ENCODE data around the gene SUSD4. TPM values are rescaled to one million over a fixed set of nuclear protein-coding genes. Genes with fewer than 3 reads are reported as not detected.

Gene SUSD4
- total and polyA plus RNA-seq, 2 donors (not counting 3 experiments of a cell fraction or from before 2014, with no cell fraction given) = not detected

DNA sequence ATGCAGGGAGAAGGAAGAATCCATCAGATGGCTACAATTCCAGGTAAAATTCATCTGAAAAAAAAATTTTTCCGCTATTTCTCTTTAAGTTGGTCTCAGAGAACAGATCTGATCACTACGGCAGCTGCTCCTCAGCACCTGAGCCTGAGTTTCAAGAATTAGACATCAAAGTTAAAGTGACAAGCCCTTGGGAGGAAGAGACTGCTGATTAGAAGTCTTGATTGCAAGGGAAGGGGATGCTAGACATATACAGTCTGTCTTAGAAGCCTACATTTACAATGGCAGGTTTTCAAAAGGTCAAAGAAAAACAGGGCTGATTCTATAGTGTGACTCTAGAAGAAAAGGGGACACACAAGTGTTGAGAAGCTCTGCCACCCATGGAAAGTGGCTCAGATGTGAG, 48.3 kb downstream of the SUSD4 start:
- CTCF ChIA-PET = no interaction called here
- no peak overlapping the region for H3K27ac ChIP-seq (ENCODE audit: insufficient read depth, low read depth, low read length)
- no peak overlapping the region for H2AFZ ChIP-seq (ENCODE audit: low read depth, low read length)
- TF ChIP-seq JUN (IDR thresholded peaks at IDR 0.05; ENCODE audit: borderline replicate concordance, insufficient read depth, insufficient read length, low read depth) (no peak), FOS (IDR thresholded peaks at IDR 0.05; ENCODE audit: borderline replicate concordance, insufficient read depth, low read length) (no peak), EZH2 (IDR thresholded peaks at IDR 0.05; ENCODE audit: borderline replicate concordance, low read depth, low read length, severe bottlenecking) (no peak), POLR2A (IDR thresholded peaks at IDR 0.05; ENCODE audit: low read depth, low read length) (no peak), MYC (IDR thresholded peaks at IDR 0.05; ENCODE audit: low read depth, low read length) (no peak), GATA2 (IDR thresholded peaks at IDR 0.05; ENCODE audit: insufficient read depth, insufficient read length, low read depth, low read length) (no peak), POLR2AphosphoS5 (IDR thresholded peaks at IDR 0.05; ENCODE audit: insufficient read depth, low read depth, low read length) (no peak)
- TF ChIP-seq, protein P1, sequence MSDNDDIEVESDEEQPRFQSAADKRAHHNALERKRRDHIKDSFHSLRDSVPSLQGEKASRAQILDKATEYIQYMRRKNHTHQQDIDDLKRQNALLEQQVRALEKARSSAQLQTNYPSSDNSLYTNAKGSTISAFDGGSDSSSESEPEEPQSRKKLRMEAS (IDR thresholded peaks at IDR 0.05; ENCODE audit: insufficient read depth, insufficient read length) = no peak
- TF ChIP-seq, protein P2, sequence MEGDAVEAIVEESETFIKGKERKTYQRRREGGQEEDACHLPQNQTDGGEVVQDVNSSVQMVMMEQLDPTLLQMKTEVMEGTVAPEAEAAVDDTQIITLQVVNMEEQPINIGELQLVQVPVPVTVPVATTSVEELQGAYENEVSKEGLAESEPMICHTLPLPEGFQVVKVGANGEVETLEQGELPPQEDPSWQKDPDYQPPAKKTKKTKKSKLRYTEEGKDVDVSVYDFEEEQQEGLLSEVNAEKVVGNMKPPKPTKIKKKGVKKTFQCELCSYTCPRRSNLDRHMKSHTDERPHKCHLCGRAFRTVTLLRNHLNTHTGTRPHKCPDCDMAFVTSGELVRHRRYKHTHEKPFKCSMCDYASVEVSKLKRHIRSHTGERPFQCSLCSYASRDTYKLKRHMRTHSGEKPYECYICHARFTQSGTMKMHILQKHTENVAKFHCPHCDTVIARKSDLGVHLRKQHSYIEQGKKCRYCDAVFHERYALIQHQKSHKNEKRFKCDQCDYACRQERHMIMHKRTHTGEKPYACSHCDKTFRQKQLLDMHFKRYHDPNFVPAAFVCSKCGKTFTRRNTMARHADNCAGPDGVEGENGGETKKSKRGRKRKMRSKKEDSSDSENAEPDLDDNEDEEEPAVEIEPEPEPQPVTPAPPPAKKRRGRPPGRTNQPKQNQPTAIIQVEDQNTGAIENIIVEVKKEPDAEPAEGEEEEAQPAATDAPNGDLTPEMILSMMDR (IDR thresholded peaks at IDR 0.05; ENCODE audit: extremely low read depth in 1 of 2, insufficient read depth in 1 of 2, low read depth in 1 of 2, low read length in 2 of 2) = no peak
- no peak overlapping the region for H3K4me2 ChIP-seq (ENCODE audit: insufficient read depth, low read length)
- H3K4me1 ChIP-seq (ENCODE audit: control insufficient read depth, extremely low read depth, insufficient read depth, low read length) = no peaks in the 10 kb centered on the region
- no peaks in the 10 kb centered on the region for H3K79me2 ChIP-seq (ENCODE audit: control insufficient read depth, insufficient read depth, low read length)
- DNase-seq (ENCODE audit: low read depth, low spot score) = no peak
- no peaks in the 10 kb centered on the region for H3K9me1 ChIP-seq (replicated peaks; ENCODE audit: control insufficient read depth, extremely low read depth, insufficient read depth, low read length)
- no peak for FAIRE-seq
- H3K9me3 ChIP-seq (replicated peaks; ENCODE audit: control insufficient read depth, insufficient read depth, low read length) = no peaks in the 10 kb centered on the region
- no peaks in the 10 kb centered on the region for H3K27me3 ChIP-seq (ENCODE audit: control insufficient read depth in 2 of 2, insufficient read depth in 2 of 2, low read length in 2 of 2)
- H3K4me3 ChIP-seq (replicated peaks in 1 of 3; ENCODE audit: insufficient read depth in 1 of 3, low read depth in 1 of 3, low read length in 3 of 3) = no peak overlapping the region
- no peaks in the 10 kb centered on the region for H4K20me1 ChIP-seq (replicated peaks; ENCODE audit: control insufficient read depth, extremely low read depth, insufficient read depth, low read length)
- intact Hi-C loops (cut with micrococcal nuclease) = no loop called here
- no peak overlapping the region for H3K9ac ChIP-seq (replicated peaks; ENCODE audit: extremely low read depth, insufficient read depth, low read length)
- dilution Hi-C loops (cut with MboI; ENCODE audit: extremely low pct_ligation_motif_present, low sequenced_read_pairs) = no loop called here
- H3K36me3 ChIP-seq (ENCODE audit: control insufficient read depth in 2 of 2, extremely low read depth in 1 of 2, insufficient read depth in 2 of 2, low read length in 2 of 2) = no peaks in the 10 kb centered on the region
- no TSS peak for BruUV-seq (replicated peaks)
- POLR2A ChIA-PET = no interaction called here
